Esophagus squamous epithelium (tissue), 5 donors: Measurements from ENCODE around the gene ZSCAN12. TPM values are rescaled to one million over a fixed set of nuclear protein-coding genes. Genes with fewer than 3 reads are reported as not detected.

Source experiments
- DNase-seq: peaks from one replicate; lab custom pipeline; 2025; lab: John Stamatoyannopoulos, UW
- H3K27ac ChIP-seq, 4 donors: fragments of 200-600 bp; sonication (generic); one replicate each; pipeline ENCODE4 v1.5.1; 2016 to 2019; ENCODE audit warnings: mild to moderate bottlenecking in 1 of 4
- H3K27me3 ChIP-seq, 4 donors: fragments of 200-600 bp; sonication (generic); 1 replicate in 3 of 4; 2 replicates in 1 of 4; pipeline versions ENCODE4 v1.5.1 to v1.6.0; 2017 to 2021; ENCODE audit warnings: antibody characterized with exemption in 1 of 4
- H3K36me3 ChIP-seq, 3 donors: fragments of 200-600 bp; sonication (generic); one replicate each; pipeline ENCODE4 v1.5.1; 2016 to 2019
- H3K4me1 ChIP-seq, 3 donors: fragments of 200-600 bp; sonication (generic); one replicate each; pipeline ENCODE4 v1.5.1; 2017 to 2019
- H3K4me3 ChIP-seq, 4 donors: fragments of 200-600 bp; sonication (generic); 1 replicate in 3 of 4; 2 replicates in 1 of 4; pipeline ENCODE4 v1.5.1; 2016 to 2019; ENCODE audit warnings: mild to moderate bottlenecking in 2 of 4, moderate library complexity in 1 of 4
- H3K9me3 ChIP-seq, 3 donors: fragments of 200-600 bp; sonication (generic); one replicate each; pipeline ENCODE4 v1.5.1; 2016 to 2019
- CTCF ChIP-seq, 6 experiments: fragments of 450-650 bp in 4 of 6; fragments of 200-600 bp in 2 of 6; sonication (generic) in 2 of 6; IDR thresholded peaks; one replicate each; pipeline ENCODE4 v1.5.1; 2016 to 2019; ENCODE audit warnings: antibody characterized with exemption in 6 of 6, mild to moderate bottlenecking in 4 of 6, moderate library complexity in 4 of 6
- POLR2A ChIP-seq, 4 donors: fragments of 450-650 bp; IDR thresholded peaks; one replicate each; pipeline ENCODE4 v1.6.1; 2017; ENCODE audit warnings: antibody characterized with exemption in 4 of 4, mild to moderate bottlenecking in 4 of 4, moderate library complexity in 3 of 4
- WGBS, 2 donors: methylation state at CpG; one replicate each; pipeline ENCODE4 v1.1.5; 2018; 5-methylcytosine and 5-hydroxymethylcytosine counted together
- intact Hi-C: fragments of 100-400 bp; cut with DNase I; formaldehyde crosslinking; loops from one replicate; pipeline ENCODE4 v1.15.0; 2022
- total RNA-seq, 4 donors: library from RNA; depleted of rRNA; stranded (reverse); fragments of >200 nt; gene quantifications; one replicate each; pipeline ENCODE4 v1.1.0, GENCODE V29; 2016
- donor health status: DM: yes; HTN: yes; CAD: no.

ZSCAN12 gene
- total RNA-seq, 4 donors from 2014 or later: 1.3 to 4.0 (median 2.2) TPM

GRCh38 chr6:28373925-28374324, 25.6 kb downstream of the ZSCAN12 start:
- WGBS, 2 donors: 95 to 100% methylated on average over 1 of the region's 1 CpG
- Histone ChIP-seq H3K9me3 (peaks cover 0 to 7% (median 2%) of the 10 kb centered on the region in 3 donors), H3K36me3 (peaks cover 0 to 18% (median 0%) of the 10 kb centered on the region in 3 donors), H3K27ac (no peak overlapping the region), H3K4me3 (no peak overlapping the region), H3K27me3 (no peaks in the 10 kb centered on the region), H3K4me1 (no peaks in the 10 kb centered on the region)
- no peak for DNase-seq
- TF ChIP-seq POLR2A (IDR thresholded peaks at IDR 0.05) (no peak), CTCF (IDR thresholded peaks at IDR 0.05) (no peak)
- intact Hi-C loops: no loop called here

GRCh38 chr6:28371706-28372451, 27.7 kb downstream of the ZSCAN12 start:
- no peak for DNase-seq
- Histone ChIP-seq H3K4me3 (no peak overlapping the region), H3K36me3 (no peaks in the 10 kb centered on the region), H3K27me3 (no peaks in the 10 kb centered on the region), H3K27ac (no peak overlapping the region), H3K4me1 (no peaks in the 10 kb centered on the region), H3K9me3 (no peaks in the 10 kb centered on the region)
- TF ChIP-seq CTCF (IDR thresholded peaks at IDR 0.05) (no peak), POLR2A (IDR thresholded peaks at IDR 0.05) (no peak)
- WGBS, 2 donors: 63 to 83% methylated on average over 9 of the region's 9 CpGs
- intact Hi-C loops: no loop called here

GRCh38 chr6:28371280-28371679, 28.3 kb downstream of the ZSCAN12 start:
- intact Hi-C loops: no loop called here
- no peaks in the 10 kb centered on the region for H3K27me3 ChIP-seq
- no peak overlapping the region for H3K4me3 ChIP-seq
- H3K9me3 ChIP-seq: no peaks in the 10 kb centered on the region
- H3K4me1 ChIP-seq: no peaks in the 10 kb centered on the region
- TF ChIP-seq CTCF (IDR thresholded peaks at IDR 0.05) (no peak), POLR2A (IDR thresholded peaks at IDR 0.05) (no peak)
- WGBS, 2 donors: 80 to 94% methylated on average over 1 of the region's 1 CpG
- no peak overlapping the region for H3K27ac ChIP-seq
- H3K36me3 ChIP-seq: peaks cover 0 to 5% (median 0%) of the 10 kb centered on the region in 3 donors
- DNase-seq: no peak

GRCh38 chr6:28370440-28370839, 29.1 kb downstream of the ZSCAN12 start:
- no peak for DNase-seq
- no peak overlapping the region for H3K4me3 ChIP-seq
- WGBS, 2 donors: 68 to 86% methylated on average over 2 of the region's 2 CpGs
- H3K27me3 ChIP-seq: no peaks in the 10 kb centered on the region
- TF ChIP-seq CTCF (IDR thresholded peaks at IDR 0.05): no peak
- TF ChIP-seq POLR2A (IDR thresholded peaks at IDR 0.05): no peak
- intact Hi-C loops: no loop called here
- no peaks in the 10 kb centered on the region for H3K4me1 ChIP-seq
- H3K36me3 ChIP-seq: peaks cover 3 to 14% (median 7%) of the 10 kb centered on the region in 3 donors
- no peak overlapping the region for H3K27ac ChIP-seq
- no peaks in the 10 kb centered on the region for H3K9me3 ChIP-seq

GRCh38 chr6:28369463-28369862, 30.1 kb downstream of the ZSCAN12 start:
- Histone ChIP-seq H3K9me3 (no peaks in the 10 kb centered on the region), H3K4me1 (no peaks in the 10 kb centered on the region), H3K27ac (no peak overlapping the region), H3K4me3 (no peak overlapping the region), H3K27me3 (no peaks in the 10 kb centered on the region), H3K36me3 (peaks cover 3 to 24% (median 15%) of the 10 kb centered on the region in 3 donors)
- DNase-seq: no peak
- TF ChIP-seq CTCF (IDR thresholded peaks at IDR 0.05) (no peak), POLR2A (IDR thresholded peaks at IDR 0.05) (no peak)
- WGBS, 2 donors: 89 to 96% methylated on average over 3 of the region's 3 CpGs
- intact Hi-C loops: no loop called here
